Superior temporal gyrus (tissue), 1 donor: ENCODE data around the gene OR5AL1.
"Not testable (repeated sequence)": the region's sequence is repeated elsewhere in the genome, so short reads cannot be mapped to it uniquely, and the experiment has no call there.

Experiments used
- DNase-seq: peaks from one replicate; pipeline ENCODE4 v3.0.0-alpha.2; 2016; ENCODE audit errors: extremely low spot score

The OR5AL1 gene

GRCh38 chr11:56412396-56412795, at the start of gene OR5AL1:
Gene OR5AL1, plus strand, starts transcription at chr11:56412696.
- no peak for DNase-seq

GRCh38 chr11:56375324-56375723, 37.2 kb upstream of the OR5AL1 start, which contains the start of gene OR8U1:
Gene OR8U1, plus strand, starts transcription at chr11:56375624. Its CDS starts 0 bp downstream, at chr11:56375624.
- DNase-seq = no peak

GRCh38 chr11:56380120-56380519, 32.4 kb upstream of the OR5AL1 start:
- no peak for DNase-seq

DNA sequence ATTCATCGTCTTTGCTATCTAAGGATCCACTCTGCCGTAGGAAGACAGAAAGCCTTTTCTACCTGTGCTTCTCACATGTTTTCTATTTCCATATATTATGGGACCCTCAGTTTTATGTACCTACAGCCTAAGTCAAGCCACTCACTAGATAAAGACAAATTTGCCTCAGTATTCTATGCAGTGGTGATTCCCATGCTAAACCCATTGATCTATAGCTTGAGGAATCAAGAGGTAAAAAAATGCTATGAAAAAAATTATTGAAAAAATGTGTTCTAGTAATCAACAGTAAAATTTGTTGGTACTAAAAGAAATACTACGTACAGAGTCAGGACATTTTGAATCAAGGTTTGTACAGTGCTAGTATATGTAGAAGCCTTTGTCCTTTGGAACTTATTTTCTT, 18.1 kb upstream of the OR5AL1 start:
- no peak for DNase-seq

GRCh38 chr11:56396047-56396446, 16.4 kb upstream of the OR5AL1 start:
- DNase-seq = no peak

DNA sequence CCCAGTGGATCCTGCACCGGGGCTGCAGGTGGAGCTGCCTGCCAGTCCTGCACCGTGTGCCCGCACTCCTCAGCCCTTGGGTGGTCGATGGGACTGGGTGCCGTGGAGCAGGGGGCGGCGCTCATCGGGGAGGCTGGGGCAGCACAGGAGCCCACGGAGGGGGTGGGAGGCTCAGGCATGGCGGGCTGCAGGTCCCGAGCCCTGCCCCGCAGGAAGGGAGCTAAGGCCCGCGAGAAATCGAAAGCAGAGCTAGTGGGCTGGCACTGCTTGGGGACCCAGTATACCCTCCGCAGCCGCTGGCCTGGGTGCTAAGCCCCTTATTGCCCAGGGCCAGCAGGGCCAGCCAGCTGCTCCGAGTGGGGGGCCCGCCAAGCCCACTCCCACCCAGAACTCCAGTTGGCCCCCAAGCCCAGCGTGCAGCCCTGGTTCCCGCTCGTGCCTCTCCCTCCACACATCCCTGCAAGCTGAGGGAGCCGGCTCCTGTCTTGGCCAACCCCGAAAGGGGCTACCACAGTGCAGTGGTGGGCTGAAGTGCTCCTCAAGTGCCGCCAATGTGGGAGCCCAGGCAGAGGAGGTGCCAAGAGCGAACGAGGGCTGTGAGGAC, 10.5 kb upstream of the OR5AL1 start:
- not testable (repeated sequence) for DNase-seq

- DNase-seq = no peak
Observed at GRCh38 chr11:56404393-56404792, 8.1 kb upstream of the OR5AL1 start.

GRCh38 chr11:56410801-56411200, 1.7 kb upstream of the OR5AL1 start:
- DNase-seq = no peak

- no peak for DNase-seq
Observed at GRCh38 chr11:56453521-56453920, 41.0 kb downstream of the OR5AL1 start.

DNA sequence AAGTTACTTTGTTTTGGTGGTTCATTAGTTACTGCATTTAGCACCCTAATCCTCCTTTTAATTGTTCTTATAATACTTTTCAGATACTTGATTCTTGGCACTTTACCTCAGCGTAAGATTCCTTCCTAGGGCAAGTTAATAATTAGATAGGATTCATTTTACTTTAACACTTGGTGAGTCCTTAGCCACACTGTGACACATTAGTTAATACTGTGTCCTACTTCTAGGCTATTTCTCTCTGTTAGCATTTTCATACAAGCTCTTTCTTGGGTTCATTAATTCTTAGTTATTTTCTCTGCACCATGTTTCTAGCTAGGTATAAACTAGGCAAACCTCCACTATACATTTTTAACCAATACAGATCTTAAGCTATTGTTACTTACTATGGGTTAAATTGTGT, 44.6 kb downstream of the OR5AL1 start:
- DNase-seq = no peak
